ENCODE data around the gene C19orf47. TPM values are rescaled to one million over a fixed set of nuclear protein-coding genes. Genes with fewer than 3 reads are reported as not detected.

The C19orf47 gene
- total and polyA plus RNA-seq, 2 donors (not counting 3 experiments of a cell fraction or from before 2014, with no cell fraction given) = 16.4 to 27.0 TPM

DNA sequence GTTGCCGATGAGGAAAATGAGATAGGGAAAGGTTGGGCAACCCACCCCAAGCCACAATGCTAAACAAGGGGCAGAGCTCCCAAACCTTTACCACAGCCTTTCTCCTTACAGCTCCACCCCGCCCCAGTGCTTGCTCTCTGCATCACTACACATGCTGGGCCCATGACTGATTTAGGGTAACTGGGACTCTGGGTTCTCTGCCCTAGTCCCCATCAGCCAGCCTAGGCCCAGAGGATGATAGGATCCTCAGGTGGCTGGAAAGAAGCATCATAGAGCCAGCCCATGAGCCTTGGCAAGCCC lies 11.6 kb downstream of the C19orf47 start:
- no peak overlapping the region for H3K9ac ChIP-seq (replicated peaks; ENCODE audit: extremely low read depth, insufficient read depth, low read length)
- peaks cover 0 to 9% of the 10 kb centered on the region in 2 experiments for H3K36me3 ChIP-seq (ENCODE audit: control insufficient read depth in 2 of 2, extremely low read depth in 1 of 2, insufficient read depth in 2 of 2, low read length in 2 of 2)
- no peaks in the 10 kb centered on the region for H3K4me1 ChIP-seq (ENCODE audit: control insufficient read depth, extremely low read depth, insufficient read depth, low read length)
- H3K4me3 ChIP-seq (replicated peaks in 1 of 3; ENCODE audit: insufficient read depth in 1 of 3, low read depth in 1 of 3, low read length in 3 of 3) = no peak overlapping the region
- dilution Hi-C loops (cut with MboI; ENCODE audit: extremely low pct_ligation_motif_present, low sequenced_read_pairs) = no loop called here
- FAIRE-seq (no peak), DNase-seq (ENCODE audit: low read depth, low spot score) (no peak)
- TF ChIP-seq, protein P1, sequence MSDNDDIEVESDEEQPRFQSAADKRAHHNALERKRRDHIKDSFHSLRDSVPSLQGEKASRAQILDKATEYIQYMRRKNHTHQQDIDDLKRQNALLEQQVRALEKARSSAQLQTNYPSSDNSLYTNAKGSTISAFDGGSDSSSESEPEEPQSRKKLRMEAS (IDR thresholded peaks at IDR 0.05; ENCODE audit: insufficient read depth, insufficient read length) = no peak
- TF ChIP-seq POLR2A (IDR thresholded peaks at IDR 0.05; ENCODE audit: low read depth, low read length) (no peak), GATA2 (IDR thresholded peaks at IDR 0.05; ENCODE audit: insufficient read depth, insufficient read length, low read depth, low read length) (no peak)
- H3K9me3 ChIP-seq (replicated peaks; ENCODE audit: control insufficient read depth, insufficient read depth, low read length) = no peaks in the 10 kb centered on the region
- H3K27ac ChIP-seq (ENCODE audit: insufficient read depth, low read depth, low read length) = no peak overlapping the region
- no peaks in the 10 kb centered on the region for H3K9me1 ChIP-seq (replicated peaks; ENCODE audit: control insufficient read depth, extremely low read depth, insufficient read depth, low read length)
- intact Hi-C loops (cut with micrococcal nuclease) = loop anchor here (5.0 kb wide), 1 partner anchor 44 kb away; no protein-coding TSS in a partner anchor
- ChIA-PET POLR2A (no interaction called here), CTCF (no interaction called here)
- H4K20me1 ChIP-seq (replicated peaks; ENCODE audit: control insufficient read depth, extremely low read depth, insufficient read depth, low read length) = no peaks in the 10 kb centered on the region
- H3K4me2 ChIP-seq (ENCODE audit: insufficient read depth, low read length) = no peak overlapping the region
- no peaks in the 10 kb centered on the region for H3K27me3 ChIP-seq (ENCODE audit: control insufficient read depth in 2 of 2, insufficient read depth in 2 of 2, low read length in 2 of 2)
- peaks cover 2% of the 10 kb centered on the region for H3K79me2 ChIP-seq (ENCODE audit: control insufficient read depth, insufficient read depth, low read length)
- BruUV-seq (replicated peaks) = no TSS peak
- no peak overlapping the region for H2AFZ ChIP-seq (ENCODE audit: low read depth, low read length)

- H3K4me3 ChIP-seq (replicated peaks in 1 of 3; ENCODE audit: insufficient read depth in 1 of 3, low read depth in 1 of 3, low read length in 3 of 3) = no peak overlapping the region
- ChIA-PET CTCF (interaction anchor here (0.6 to 1.7 kb wide), 5 partner anchors 12 to 299 kb away, joined by 3 to 5 read pairs (median 3); partner anchors contain the start of gene C19orf47), POLR2A (no interaction called here)
- no peaks in the 10 kb centered on the region for H3K27me3 ChIP-seq (ENCODE audit: control insufficient read depth in 2 of 2, insufficient read depth in 2 of 2, low read length in 2 of 2)
- no peaks in the 10 kb centered on the region for H3K4me1 ChIP-seq (ENCODE audit: control insufficient read depth, extremely low read depth, insufficient read depth, low read length)
- H3K9me1 ChIP-seq (replicated peaks; ENCODE audit: control insufficient read depth, extremely low read depth, insufficient read depth, low read length) = no peaks in the 10 kb centered on the region
- peaks cover 2% of the 10 kb centered on the region for H3K79me2 ChIP-seq (ENCODE audit: control insufficient read depth, insufficient read depth, low read length)
- H3K4me2 ChIP-seq (ENCODE audit: insufficient read depth, low read length) = no peak overlapping the region
- H3K36me3 ChIP-seq (ENCODE audit: control insufficient read depth in 2 of 2, extremely low read depth in 1 of 2, insufficient read depth in 2 of 2, low read length in 2 of 2) = peaks cover 0 to 13% of the 10 kb centered on the region in 2 experiments
- DNase-seq (ENCODE audit: low read depth, low spot score) (no peak), FAIRE-seq (no peak)
- no peak overlapping the region for H2AFZ ChIP-seq (ENCODE audit: low read depth, low read length)
- no peaks in the 10 kb centered on the region for H4K20me1 ChIP-seq (replicated peaks; ENCODE audit: control insufficient read depth, extremely low read depth, insufficient read depth, low read length)
- intact Hi-C loops (cut with micrococcal nuclease) = loop anchor here (5.0 kb wide), 1 partner anchor 44 kb away; no protein-coding TSS in a partner anchor
- H3K9ac ChIP-seq (replicated peaks; ENCODE audit: extremely low read depth, insufficient read depth, low read length) = no peak overlapping the region
- no peaks in the 10 kb centered on the region for H3K9me3 ChIP-seq (replicated peaks; ENCODE audit: control insufficient read depth, insufficient read depth, low read length)
- dilution Hi-C loops (cut with MboI; ENCODE audit: extremely low pct_ligation_motif_present, low sequenced_read_pairs) = no loop called here
- no TSS peak for BruUV-seq (replicated peaks)
- H3K27ac ChIP-seq (ENCODE audit: insufficient read depth, low read depth, low read length) = no peak overlapping the region
- TF ChIP-seq, protein P2, sequence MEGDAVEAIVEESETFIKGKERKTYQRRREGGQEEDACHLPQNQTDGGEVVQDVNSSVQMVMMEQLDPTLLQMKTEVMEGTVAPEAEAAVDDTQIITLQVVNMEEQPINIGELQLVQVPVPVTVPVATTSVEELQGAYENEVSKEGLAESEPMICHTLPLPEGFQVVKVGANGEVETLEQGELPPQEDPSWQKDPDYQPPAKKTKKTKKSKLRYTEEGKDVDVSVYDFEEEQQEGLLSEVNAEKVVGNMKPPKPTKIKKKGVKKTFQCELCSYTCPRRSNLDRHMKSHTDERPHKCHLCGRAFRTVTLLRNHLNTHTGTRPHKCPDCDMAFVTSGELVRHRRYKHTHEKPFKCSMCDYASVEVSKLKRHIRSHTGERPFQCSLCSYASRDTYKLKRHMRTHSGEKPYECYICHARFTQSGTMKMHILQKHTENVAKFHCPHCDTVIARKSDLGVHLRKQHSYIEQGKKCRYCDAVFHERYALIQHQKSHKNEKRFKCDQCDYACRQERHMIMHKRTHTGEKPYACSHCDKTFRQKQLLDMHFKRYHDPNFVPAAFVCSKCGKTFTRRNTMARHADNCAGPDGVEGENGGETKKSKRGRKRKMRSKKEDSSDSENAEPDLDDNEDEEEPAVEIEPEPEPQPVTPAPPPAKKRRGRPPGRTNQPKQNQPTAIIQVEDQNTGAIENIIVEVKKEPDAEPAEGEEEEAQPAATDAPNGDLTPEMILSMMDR (IDR thresholded peaks at IDR 0.05; ENCODE audit: extremely low read depth in 1 of 2, insufficient read depth in 1 of 2, low read depth in 1 of 2, low read length in 2 of 2) = no peak
- TF ChIP-seq MYC (IDR thresholded peaks at IDR 0.05; ENCODE audit: low read depth, low read length) (no peak), POLR2A (IDR thresholded peaks at IDR 0.05; ENCODE audit: low read depth, low read length) (no peak), JUN (IDR thresholded peaks at IDR 0.05; ENCODE audit: borderline replicate concordance, insufficient read depth, insufficient read length, low read depth) (no peak), GATA2 (IDR thresholded peaks at IDR 0.05; ENCODE audit: insufficient read depth, insufficient read length, low read depth, low read length) (no peak), POLR2AphosphoS5 (IDR thresholded peaks at IDR 0.05; ENCODE audit: insufficient read depth, low read depth, low read length) (no peak), FOS (IDR thresholded peaks at IDR 0.05; ENCODE audit: borderline replicate concordance, insufficient read depth, low read length) (no peak), EZH2 (IDR thresholded peaks at IDR 0.05; ENCODE audit: borderline replicate concordance, low read depth, low read length, severe bottlenecking) (no peak)
- TF ChIP-seq, protein P1 (IDR thresholded peaks at IDR 0.05; ENCODE audit: insufficient read depth, insufficient read length) = no peak
Measured at GRCh38 chr19:40335855-40336600, 12.2 kb downstream of the C19orf47 start.

Measured in endothelial cell of umbilical vein (primary cell).